GM21723 (cell line): Measurements from ENCODE around the gene KLHL21.
"Not testable (repeated sequence)": the region's sequence is repeated elsewhere in the genome, so short reads cannot be mapped to it uniquely, and the experiment has no call there.

Experiments
- ATAC-seq: cut with Tn5 transposase; IDR thresholded peaks from one replicate; pipeline ENCODE4 v1.9.1; 2021; ENCODE audit warnings: mild to moderate bottlenecking, moderate library complexity; ENCODE audit not compliant: unreplicated experiment

Gene KLHL21

GRCh38 chr1:6600410-6601048 is 2.1 kb downstream of the KLHL21 start:
- no peak for ATAC-seq

DNA sequence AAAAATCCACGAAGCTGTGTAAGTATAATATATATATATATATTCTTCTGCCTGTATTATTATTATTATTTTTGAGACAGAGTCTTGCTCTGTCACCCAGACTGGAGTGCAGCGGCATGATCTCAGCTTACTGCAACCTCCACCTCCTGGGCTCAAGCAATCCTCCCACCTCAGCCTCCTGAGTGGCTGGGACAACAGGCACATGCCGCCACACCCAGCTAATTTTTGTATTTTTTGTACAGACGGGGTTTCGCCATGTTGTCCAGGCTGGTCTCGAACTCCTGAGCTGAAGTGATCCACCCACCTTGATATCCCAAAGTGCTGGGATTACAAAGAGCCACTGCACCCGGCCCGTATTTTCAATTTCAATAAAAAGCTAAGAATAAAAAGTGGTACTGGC is 2.7 kb downstream of the KLHL21 start:
- ATAC-seq: not testable (repeated sequence)

GRCh38 chr1:6599141-6599975 is 3.3 kb downstream of the KLHL21 start:
- no peak for ATAC-seq

DNA sequence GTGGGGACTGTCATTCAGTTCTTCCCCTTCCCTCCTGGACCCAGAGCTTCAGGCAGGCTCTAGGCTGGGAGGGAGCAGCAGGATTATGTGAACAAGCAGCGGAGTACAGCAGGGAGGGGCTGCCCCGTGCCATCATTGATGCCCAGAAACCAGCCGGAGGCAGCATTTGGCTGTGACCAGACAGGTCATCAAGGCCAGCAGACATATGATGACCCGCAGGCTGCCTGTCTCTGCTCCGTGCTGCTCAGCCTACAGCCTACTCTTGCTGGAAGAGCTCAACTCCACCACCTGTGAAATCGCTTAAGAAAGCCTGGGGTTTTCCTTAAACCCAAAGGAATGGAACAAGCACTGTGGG is 4.9 kb downstream of the KLHL21 start:
- no peak for ATAC-seq

DNA sequence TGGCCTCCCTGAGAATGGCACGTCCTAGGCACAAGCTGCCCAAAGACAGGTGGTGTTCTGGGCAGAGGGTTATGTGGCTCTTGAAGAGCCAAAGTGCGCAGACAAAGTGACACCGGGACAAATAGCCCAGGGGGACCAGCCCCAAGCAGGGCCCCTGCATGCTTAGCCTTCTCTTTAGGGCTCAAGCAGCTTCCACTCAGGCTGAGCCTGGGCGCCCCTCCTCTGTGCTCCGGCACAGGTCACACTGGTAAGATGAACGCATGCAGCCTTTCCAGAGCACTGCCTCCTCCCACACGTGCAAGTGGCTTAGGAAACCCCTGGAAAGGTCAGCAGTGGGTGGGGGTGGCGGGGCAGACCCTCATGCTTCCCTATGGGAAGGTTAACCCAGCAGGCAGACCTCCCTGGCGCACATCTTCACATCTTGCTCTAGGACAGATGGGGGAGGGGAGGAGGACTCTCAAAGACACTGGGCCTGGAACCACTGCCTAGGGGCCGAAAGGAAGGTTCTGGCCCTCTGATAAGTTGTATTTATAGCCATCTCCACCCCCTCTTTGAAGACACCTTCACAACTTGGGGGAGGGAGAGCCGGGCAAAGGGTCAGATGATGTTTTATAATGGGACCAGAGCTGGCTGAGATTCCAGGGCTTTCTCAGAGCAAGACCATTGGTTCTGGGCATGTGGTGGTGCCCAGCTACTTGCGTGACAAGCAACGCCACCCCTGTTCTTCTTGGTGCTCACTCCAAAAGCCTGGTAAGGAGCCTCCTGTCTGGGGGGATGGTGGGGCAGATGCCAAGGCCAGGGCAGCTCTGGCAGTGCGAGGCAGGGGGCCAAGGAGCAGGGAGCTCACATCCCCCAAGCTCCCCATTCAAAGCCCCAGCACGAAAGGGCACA is 5.5 kb downstream of the KLHL21 start:
- no peak for ATAC-seq

DNA sequence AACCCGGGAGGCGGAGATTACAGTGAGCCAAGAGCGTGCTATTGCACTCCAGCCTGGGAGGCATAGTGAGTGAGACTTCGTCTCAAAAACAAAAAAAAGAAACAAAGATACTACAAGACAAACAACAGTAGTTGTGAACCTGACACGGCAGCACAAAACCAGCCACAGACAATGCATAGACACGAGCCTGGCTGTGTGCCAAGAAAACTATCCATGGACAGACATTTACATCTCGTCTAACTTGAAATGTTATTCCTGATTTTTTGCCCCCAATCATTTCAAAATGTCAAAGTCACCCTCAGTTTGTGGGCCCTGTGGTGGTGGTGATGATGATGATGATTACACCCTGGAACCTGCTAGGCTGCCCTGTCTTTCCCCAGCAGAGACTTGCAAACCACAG is 6.3 kb downstream of the KLHL21 start:
- no peak for ATAC-seq

- no peak for ATAC-seq
These were observed 7.5 kb downstream of the KLHL21 start for GRCh38 chr1:6594977-6595740.

- ATAC-seq: no peak
These were observed 8.9 kb downstream of the KLHL21 start for GRCh38 chr1:6593810-6594209.

GRCh38 chr1:6592865-6593593 is 9.6 kb downstream of the KLHL21 start:
- no peak for ATAC-seq

DNA sequence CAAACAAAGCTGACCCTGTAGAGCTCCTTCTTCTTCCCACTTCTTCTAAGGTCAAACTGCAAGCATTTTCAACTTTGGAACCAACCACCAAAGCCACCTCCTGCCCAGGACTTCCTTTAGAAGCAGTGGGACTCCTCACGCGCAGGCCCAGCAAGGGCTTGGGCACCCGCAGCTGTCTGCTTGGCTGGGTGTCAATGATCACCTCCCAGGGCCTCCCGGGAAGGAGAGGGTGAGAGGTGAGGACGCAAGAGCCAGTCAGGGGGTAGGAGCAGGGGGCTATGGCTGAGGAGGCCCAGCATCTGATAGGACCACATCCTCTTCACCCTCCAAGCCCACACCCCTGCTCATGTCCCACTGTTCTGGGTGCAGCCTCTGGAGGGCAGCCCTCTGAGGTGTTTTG is 10.2 kb downstream of the KLHL21 start:
- no peak for ATAC-seq

- ATAC-seq: no peak
These were observed 11.0 kb downstream of the KLHL21 start for GRCh38 chr1:6591644-6592043.

GRCh38 chr1:6591222-6591621 is 11.4 kb downstream of the KLHL21 start:
- no peak for ATAC-seq

DNA sequence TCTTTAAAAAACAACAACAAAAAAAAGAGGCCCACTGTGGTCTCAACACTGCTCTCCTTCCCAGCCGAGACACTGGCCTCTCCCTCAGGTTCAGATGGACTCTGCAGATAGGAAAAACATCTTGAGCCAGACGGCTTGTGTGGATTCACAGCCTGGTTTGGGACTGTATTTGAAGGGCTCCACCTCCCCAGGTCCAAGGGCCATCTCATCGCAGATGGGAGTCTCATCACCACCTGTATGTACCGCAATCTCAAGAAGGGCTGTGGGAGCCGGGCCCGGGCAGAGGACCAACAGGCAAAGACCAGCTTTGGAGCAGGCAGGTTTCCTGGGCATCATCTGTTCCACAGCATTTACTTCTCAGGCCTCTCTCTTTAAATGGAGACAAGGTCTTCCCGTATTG is 12.6 kb downstream of the KLHL21 start:
- ATAC-seq: no peak

DNA sequence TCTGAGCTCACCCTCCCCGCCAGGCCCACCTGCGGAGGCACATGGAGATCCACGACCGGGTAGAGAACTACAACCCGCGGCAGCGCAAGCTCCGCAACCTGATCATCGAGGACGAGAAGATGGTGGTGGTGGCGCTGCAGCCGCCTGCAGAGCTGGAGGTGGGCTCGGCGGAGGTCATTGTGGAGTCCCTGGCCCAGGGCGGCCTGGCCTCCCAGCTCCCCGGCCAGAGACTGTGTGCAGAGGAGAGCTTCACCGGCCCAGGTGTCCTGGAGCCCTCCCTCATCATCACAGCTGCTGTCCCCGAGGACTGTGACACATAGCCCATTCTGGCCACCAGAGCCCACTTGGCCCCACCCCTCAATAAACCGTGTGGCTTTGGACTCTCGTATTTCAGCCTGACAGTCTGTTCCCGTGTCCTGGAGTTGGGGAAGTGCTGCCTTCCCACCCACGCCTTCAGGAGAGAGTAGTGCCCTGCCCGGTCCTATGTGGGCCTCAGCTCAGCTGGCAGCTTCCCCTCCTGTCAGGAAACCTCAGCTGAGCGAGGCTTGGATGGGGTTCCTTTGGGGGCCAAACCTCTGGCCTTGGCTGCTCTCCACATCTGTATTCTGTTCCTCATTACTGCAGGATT is 13.7 kb downstream of the KLHL21 start:
- no peak for ATAC-seq

GRCh38 chr1:6588128-6588892 is 14.4 kb downstream of the KLHL21 start:
- no peak for ATAC-seq

- ATAC-seq: no peak
These were observed 15.2 kb downstream of the KLHL21 start for GRCh38 chr1:6587261-6588005.

GRCh38 chr1:6586404-6586816 is 16.3 kb downstream of the KLHL21 start:
- no peak for ATAC-seq

DNA sequence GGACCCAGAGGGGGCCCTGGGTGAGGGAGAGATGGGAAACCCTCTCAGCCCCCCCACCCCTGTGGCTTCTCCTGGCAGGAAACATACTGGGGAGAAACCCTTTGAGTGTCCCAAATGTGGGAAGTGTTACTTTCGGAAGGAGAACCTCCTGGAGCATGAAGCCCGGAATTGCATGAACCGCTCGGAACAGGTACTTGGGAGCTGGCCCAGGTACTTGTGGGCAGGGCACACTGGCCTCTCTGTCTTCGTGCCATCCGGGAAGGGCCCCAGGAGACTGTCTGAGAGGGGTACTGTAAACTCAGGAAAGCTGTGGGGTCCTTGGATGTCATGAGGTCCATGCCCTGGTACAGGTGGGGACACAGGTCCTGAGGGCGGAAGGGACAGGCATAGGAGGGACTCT is 16.8 kb downstream of the KLHL21 start:
- ATAC-seq: no peak
